T-helper 17 cell (primary cell): ENCODE results near the gene ZNRF3. TPM values are rescaled to one million over a fixed set of nuclear protein-coding genes. Genes with fewer than 3 reads are reported as not detected.

ENCODE experiments used
- ATAC-seq: fragments of 150-1000 bp; cut with Tn5 transposase; 2 replicates; pipeline ENCODE4 v1.10.0; 2021; ENCODE audit warnings: mild to moderate bottlenecking, moderate library complexity
- DNase-seq, 3 donors: peaks; one replicate each; pipeline versions ENCODE4 v3.0.0 to v3.0.0-alpha.2; 2020 to 2021
- H3K9me3 ChIP-seq: one replicate; pipeline ENCODE4 v1.7.0; 2013; ENCODE audit warnings: low read length, mild to moderate bottlenecking; ENCODE audit not compliant: control insufficient read depth, poor library complexity, severe bottlenecking
- H3K27ac Mint-ChIP-seq: one replicate; pipeline ENCODE4 v1.8.0; 2022; ENCODE audit warnings: mild to moderate bottlenecking, moderate library complexity, mixed read lengths
- H3K27me3 Mint-ChIP-seq: one replicate; pipeline ENCODE4 v1.8.0; 2022; ENCODE audit warnings: mixed read lengths
- H3K36me3 Mint-ChIP-seq: one replicate; pipeline ENCODE4 v1.8.0; 2022; ENCODE audit warnings: low read depth, mixed read lengths
- H3K4me1 Mint-ChIP-seq: one replicate; pipeline ENCODE4 v1.8.0; 2022; ENCODE audit warnings: mild to moderate bottlenecking, mixed read lengths
- H3K4me3 Mint-ChIP-seq: one replicate; pipeline ENCODE4 v1.8.0; 2022; ENCODE audit warnings: mild to moderate bottlenecking, moderate library complexity, mixed read lengths
- total RNA-seq, 4 donors: library from RNA in 2 of 4; stranded (reverse) in 2 of 4; gene quantifications; one replicate each; pipeline ENCODE4 v1.2.3 and lab custom pipeline; 2022 to 2026

Gene ZNRF3
- total RNA-seq, 2 donors from 2014 or later, result 0.31 to 0.72 TPM

DNA sequence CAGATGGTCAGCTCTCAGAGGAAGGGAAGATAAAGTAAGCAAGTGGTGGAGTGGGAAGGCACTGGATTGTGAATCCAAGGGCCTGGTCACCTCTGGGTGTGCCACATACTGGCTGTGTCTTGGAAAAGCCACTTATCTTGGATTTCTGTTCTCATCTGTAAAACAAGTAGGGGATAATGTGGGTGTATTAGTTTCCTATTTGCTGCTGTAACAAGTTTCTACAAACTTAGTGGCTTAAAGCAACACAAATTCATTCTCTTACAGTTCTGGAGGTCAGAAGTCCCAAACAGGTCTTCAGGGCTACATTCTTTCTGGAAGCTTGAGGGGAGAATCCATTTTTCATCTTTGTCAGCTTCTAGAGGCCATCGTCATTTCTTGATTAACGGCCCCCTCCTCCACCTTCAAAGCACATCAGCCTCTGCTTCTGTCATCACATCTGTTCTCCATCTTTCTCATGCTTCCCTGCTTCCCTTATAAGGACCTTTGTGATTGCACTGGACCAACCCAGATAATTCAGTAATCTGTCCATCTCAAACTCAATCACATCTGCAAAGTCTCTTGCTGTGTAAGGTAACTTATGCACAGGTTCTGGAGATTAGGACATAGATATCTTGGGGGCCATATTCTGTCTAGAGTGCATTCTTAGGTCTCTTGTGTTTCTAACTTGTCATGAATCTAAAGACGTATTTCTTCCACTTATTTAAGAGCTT is 102.4 kb downstream of the ZNRF3 start:
- H3K4me1 Mint-ChIP-seq, result peaks cover 2% of the 10 kb centered on the region
- ATAC-seq, result no peak

DNA sequence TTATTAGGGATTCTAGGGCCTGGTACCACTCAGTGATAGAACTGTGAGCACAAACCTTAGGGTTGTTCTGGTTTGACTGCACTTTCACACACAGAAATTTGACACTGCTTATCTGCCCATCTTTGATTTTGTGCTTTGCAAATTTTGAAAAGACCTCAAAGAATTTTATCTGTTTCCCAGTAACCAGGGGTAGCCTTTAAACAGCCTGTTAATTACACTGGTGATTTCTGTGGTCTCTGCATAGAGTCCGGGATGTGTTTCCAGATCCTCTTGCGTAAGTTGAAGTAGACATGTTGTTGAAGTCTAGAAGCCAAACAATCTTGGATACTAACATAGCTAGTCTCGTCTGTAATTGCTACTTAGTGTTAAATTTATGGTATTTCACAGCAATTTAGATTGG is 103.0 kb downstream of the ZNRF3 start:
- H3K4me3 Mint-ChIP-seq, result no peak overlapping the region
- H3K27me3 Mint-ChIP-seq, result peaks cover 6% of the 10 kb centered on the region
- no peaks in the 10 kb centered on the region for H3K36me3 Mint-ChIP-seq
- ATAC-seq, result no peak
- H3K27ac Mint-ChIP-seq, result no peak overlapping the region
- no peak for DNase-seq
- H3K9me3 ChIP-seq, result no peaks in the 10 kb centered on the region
- peaks cover 2% of the 10 kb centered on the region for H3K4me1 Mint-ChIP-seq

More for the DNA sequence above, 102.4 kb downstream of the ZNRF3 start:
- no peaks in the 10 kb centered on the region for H3K9me3 ChIP-seq
- Mint-ChIP-seq H3K4me3 (no peak overlapping the region), H3K36me3 (no peaks in the 10 kb centered on the region), H3K27ac (no peak overlapping the region), H3K27me3 (peaks cover 6% of the 10 kb centered on the region)
- no peak for DNase-seq

DNA sequence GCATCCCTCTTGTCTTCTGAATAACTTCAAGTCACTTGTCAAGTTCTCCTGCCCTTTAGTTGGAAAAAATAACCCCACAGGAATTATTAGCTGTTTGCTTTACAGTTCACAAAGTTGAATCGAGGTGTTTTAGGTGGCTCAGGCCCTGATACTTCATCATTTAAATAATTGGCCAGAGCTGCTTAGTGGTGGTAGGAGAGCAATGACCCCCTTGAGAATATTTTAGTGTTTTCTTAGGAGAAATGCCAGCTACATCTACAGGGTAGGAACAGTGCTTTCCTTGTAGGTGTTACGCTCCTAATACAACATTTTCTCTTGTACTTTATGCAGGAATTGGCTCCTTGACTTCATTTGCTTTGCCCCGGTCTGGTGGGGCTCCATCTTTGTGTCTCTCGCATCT is 105.1 kb downstream of the ZNRF3 start:
- Mint-ChIP-seq H3K27ac (no peak overlapping the region), H3K36me3 (no peaks in the 10 kb centered on the region)

DNA sequence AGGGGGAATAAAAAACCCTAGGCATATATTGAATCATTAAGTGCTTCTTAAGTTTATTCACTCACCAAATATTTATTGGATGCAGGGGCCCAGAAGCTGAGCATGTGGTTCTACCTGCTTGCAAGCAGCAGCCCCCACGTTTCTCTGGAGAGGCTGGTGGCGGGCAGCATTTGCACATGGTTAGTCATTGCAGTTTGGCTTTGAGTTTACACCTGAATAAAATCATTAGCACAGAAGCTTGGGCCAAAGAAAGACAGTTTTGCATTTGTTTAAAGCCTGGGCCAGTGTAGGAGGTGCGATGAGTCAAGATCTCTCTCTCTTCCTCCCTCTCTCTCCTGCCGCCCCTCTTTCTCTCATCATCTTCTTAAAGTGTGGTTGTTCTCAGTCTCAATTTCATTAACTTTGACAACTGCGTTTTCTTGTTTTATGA is 105.7 kb downstream of the ZNRF3 start:
- DNase-seq, result no peak
- H3K4me1 Mint-ChIP-seq, result no peaks in the 10 kb centered on the region
- no peak overlapping the region for H3K4me3 Mint-ChIP-seq
- ATAC-seq, result no peak
- no peak overlapping the region for H3K27ac Mint-ChIP-seq
- H3K27me3 Mint-ChIP-seq, result no peaks in the 10 kb centered on the region
- no peaks in the 10 kb centered on the region for H3K36me3 Mint-ChIP-seq
- no peaks in the 10 kb centered on the region for H3K9me3 ChIP-seq

More for the DNA sequence above, 105.1 kb downstream of the ZNRF3 start:
- H3K27me3 Mint-ChIP-seq, result peaks cover 3% of the 10 kb centered on the region
- H3K4me3 Mint-ChIP-seq, result no peak overlapping the region
- DNase-seq, result no peak
- no peak for ATAC-seq
- no peaks in the 10 kb centered on the region for H3K9me3 ChIP-seq
- no peaks in the 10 kb centered on the region for H3K4me1 Mint-ChIP-seq

DNA sequence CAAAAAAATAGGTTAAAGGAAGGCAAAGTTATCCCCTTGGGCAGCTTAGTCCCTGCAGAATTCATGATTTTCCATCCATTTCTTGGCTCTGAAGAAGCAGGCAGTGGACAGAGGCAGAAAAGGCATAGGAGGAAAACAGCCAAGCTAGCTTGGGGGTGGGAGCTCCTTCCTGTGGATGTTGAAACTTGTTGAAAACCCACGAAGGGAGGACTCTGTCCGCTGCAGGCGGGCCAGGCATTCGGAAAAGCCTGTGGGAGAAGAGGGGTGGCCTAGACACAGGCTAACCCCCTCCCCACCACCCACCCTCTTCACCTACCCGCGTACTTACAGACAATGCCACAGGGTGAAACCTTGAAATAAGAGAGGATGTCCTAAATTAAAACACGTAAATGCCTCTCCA is 106.1 kb downstream of the ZNRF3 start:
- DNase-seq (no peak), ATAC-seq (no peak)
- Mint-ChIP-seq H3K27ac (no peak overlapping the region), H3K27me3 (no peaks in the 10 kb centered on the region), H3K36me3 (no peaks in the 10 kb centered on the region), H3K4me1 (no peaks in the 10 kb centered on the region), H3K4me3 (no peak overlapping the region)
- H3K9me3 ChIP-seq, result no peaks in the 10 kb centered on the region

- no peaks in the 10 kb centered on the region for H3K9me3 ChIP-seq
- Mint-ChIP-seq H3K27ac (no peak overlapping the region), H3K4me1 (no peaks in the 10 kb centered on the region), H3K4me3 (no peak overlapping the region), H3K36me3 (no peaks in the 10 kb centered on the region), H3K27me3 (no peaks in the 10 kb centered on the region)
- no peak for DNase-seq
- ATAC-seq, result no peak
These were observed 106.5 kb downstream of the ZNRF3 start for GRCh38 chr22:28989912-28990311.

- Mint-ChIP-seq H3K36me3 (no peaks in the 10 kb centered on the region), H3K27me3 (no peaks in the 10 kb centered on the region), H3K4me3 (no peak overlapping the region), H3K4me1 (no peaks in the 10 kb centered on the region), H3K27ac (no peak overlapping the region)
- ATAC-seq, result no peak
- no peaks in the 10 kb centered on the region for H3K9me3 ChIP-seq
- no peak for DNase-seq
These were observed 109.4 kb downstream of the ZNRF3 start for GRCh38 chr22:28992565-28993356.

GRCh38 chr22:28994522-28994921 is 111.2 kb downstream of the ZNRF3 start:
- ATAC-seq (no peak), DNase-seq (no peak)
- no peaks in the 10 kb centered on the region for H3K9me3 ChIP-seq
- no peak overlapping the region for H3K27ac Mint-ChIP-seq
- no peak overlapping the region for H3K4me3 Mint-ChIP-seq
- no peaks in the 10 kb centered on the region for H3K27me3 Mint-ChIP-seq
- H3K36me3 Mint-ChIP-seq, result no peaks in the 10 kb centered on the region
- no peaks in the 10 kb centered on the region for H3K4me1 Mint-ChIP-seq

- H3K27ac Mint-ChIP-seq, result no peak overlapping the region
- no peaks in the 10 kb centered on the region for H3K36me3 Mint-ChIP-seq
- H3K27me3 Mint-ChIP-seq, result no peaks in the 10 kb centered on the region
- no peaks in the 10 kb centered on the region for H3K4me1 Mint-ChIP-seq
- H3K4me3 Mint-ChIP-seq, result no peak overlapping the region
- no peaks in the 10 kb centered on the region for H3K9me3 ChIP-seq
- ATAC-seq (no peak), DNase-seq (no peak)
These were observed 112.2 kb downstream of the ZNRF3 start for GRCh38 chr22:28995551-28995950.

GRCh38 chr22:28997342-28997741 is 114.0 kb downstream of the ZNRF3 start:
- Mint-ChIP-seq H3K4me1 (no peaks in the 10 kb centered on the region), H3K36me3 (no peaks in the 10 kb centered on the region), H3K27me3 (peaks cover 7% of the 10 kb centered on the region), H3K4me3 (no peak overlapping the region), H3K27ac (no peak overlapping the region)
- H3K9me3 ChIP-seq, result no peaks in the 10 kb centered on the region
- DNase-seq, result no peak
- ATAC-seq, result no peak

DNA sequence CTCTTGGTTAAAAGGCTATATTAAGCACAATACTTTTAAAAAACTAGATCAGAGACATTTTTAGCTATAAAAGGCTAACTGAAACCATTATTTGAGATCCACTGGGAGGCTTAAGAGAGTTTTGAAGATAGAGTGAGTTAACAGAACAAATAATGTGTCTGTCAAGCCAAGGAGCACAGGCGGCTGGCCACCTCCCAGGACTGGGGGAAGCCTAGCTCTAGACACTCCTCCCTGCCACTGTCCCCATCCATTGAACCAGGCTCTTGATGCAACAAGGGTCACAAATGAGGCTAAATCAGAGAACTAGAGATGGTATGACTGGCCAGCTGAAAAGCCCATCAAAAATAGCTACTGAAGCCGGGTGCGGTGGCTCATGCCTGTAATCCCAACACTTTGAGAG is 115.3 kb downstream of the ZNRF3 start:
- no peaks in the 10 kb centered on the region for H3K4me1 Mint-ChIP-seq
- no peak for DNase-seq
- no peak for ATAC-seq
- H3K27ac Mint-ChIP-seq, result no peak overlapping the region
- no peak overlapping the region for H3K4me3 Mint-ChIP-seq
- H3K9me3 ChIP-seq, result no peaks in the 10 kb centered on the region
- H3K36me3 Mint-ChIP-seq, result no peaks in the 10 kb centered on the region
- H3K27me3 Mint-ChIP-seq, result peaks cover 7% of the 10 kb centered on the region

- peaks cover 7% of the 10 kb centered on the region for H3K27me3 Mint-ChIP-seq
- H3K27ac Mint-ChIP-seq, result no peak overlapping the region
- H3K36me3 Mint-ChIP-seq, result no peaks in the 10 kb centered on the region
- DNase-seq (no peak), ATAC-seq (no peak)
- H3K4me3 Mint-ChIP-seq, result no peak overlapping the region
- no peaks in the 10 kb centered on the region for H3K9me3 ChIP-seq
- peaks cover 2% of the 10 kb centered on the region for H3K4me1 Mint-ChIP-seq
These were observed 116.1 kb downstream of the ZNRF3 start for GRCh38 chr22:28999510-28999909.

- peaks cover 2% of the 10 kb centered on the region for H3K4me1 Mint-ChIP-seq
- ATAC-seq (no peak), DNase-seq (no peak)
- H3K4me3 Mint-ChIP-seq, result no peak overlapping the region
- H3K9me3 ChIP-seq, result no peaks in the 10 kb centered on the region
- no peak overlapping the region for H3K27ac Mint-ChIP-seq
- H3K36me3 Mint-ChIP-seq, result no peaks in the 10 kb centered on the region
- H3K27me3 Mint-ChIP-seq, result peaks cover 9% of the 10 kb centered on the region
These were observed 116.7 kb downstream of the ZNRF3 start for GRCh38 chr22:28999919-29000556.
